ENCODE measurements around the gene MDFI. TPM values are rescaled to one million over a fixed set of nuclear protein-coding genes. Genes with fewer than 3 reads are reported as not detected.

Gene MDFI, protein sequence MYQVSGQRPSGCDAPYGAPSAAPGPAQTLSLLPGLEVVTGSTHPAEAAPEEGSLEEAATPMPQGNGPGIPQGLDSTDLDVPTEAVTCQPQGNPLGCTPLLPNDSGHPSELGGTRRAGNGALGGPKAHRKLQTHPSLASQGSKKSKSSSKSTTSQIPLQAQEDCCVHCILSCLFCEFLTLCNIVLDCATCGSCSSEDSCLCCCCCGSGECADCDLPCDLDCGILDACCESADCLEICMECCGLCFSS
- total RNA-seq (2014; rRNA removed; shearing (Covaris generic)) = 0.79 and 1.4 TPM in 2 replicates

DNA sequence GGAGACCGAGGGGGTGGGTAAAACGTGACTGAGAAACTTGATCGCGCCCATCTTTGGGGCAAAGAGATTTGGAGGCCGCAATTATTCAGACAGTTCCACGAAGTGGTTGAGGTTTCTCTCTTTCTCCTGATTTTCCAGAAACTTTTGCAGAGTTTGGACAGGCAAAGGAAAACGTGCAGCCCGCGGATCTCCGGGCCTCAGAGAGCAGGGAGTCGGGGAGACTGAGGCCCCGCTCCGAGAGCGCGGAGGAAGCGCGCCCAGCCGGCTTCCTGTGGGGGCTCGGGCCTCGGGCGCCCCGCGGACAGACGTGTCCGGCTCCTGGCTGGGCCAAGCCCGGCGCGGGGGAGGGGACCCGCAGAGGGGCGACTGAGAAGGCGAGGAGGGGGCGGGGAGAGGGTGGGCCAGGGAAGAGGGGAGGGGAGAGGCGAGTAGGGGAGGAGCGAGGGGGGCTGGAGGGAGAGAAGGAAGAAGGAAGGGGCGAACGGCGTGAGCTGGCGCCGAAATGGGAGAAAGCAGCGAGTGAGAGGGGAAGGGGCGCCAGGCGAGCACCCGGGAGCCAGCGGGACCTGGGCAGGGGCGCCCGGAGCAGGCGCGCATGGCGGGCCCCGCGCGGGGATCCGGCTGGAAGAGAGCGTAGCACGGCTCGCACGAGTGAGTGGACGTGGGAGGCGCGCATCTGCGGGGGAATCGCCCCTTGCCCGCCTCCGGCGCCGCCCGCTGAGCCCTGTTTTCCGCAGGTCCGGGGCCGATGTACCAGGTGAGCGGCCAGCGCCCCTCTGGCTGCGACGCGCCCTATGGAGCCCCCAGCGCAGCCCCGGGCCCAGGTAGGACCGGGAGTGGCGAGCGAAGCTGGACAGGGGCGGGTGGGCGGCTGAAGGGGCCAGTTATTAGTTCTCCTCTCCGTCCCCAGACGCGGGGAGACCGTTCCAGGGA is at the start of gene MDFI:
TSS of gene MDFI (plus strand) at position 467 of the 933 bp plus-strand sequence. CDS start at position 749, 282 bp downstream.
- DNase-seq (ENCODE audit: low read depth) = no peak

GRCh38 chr6:41589223-41589622 is 49.0 kb upstream of the MDFI start:
- no peak for DNase-seq (ENCODE audit: low read depth)

DNA sequence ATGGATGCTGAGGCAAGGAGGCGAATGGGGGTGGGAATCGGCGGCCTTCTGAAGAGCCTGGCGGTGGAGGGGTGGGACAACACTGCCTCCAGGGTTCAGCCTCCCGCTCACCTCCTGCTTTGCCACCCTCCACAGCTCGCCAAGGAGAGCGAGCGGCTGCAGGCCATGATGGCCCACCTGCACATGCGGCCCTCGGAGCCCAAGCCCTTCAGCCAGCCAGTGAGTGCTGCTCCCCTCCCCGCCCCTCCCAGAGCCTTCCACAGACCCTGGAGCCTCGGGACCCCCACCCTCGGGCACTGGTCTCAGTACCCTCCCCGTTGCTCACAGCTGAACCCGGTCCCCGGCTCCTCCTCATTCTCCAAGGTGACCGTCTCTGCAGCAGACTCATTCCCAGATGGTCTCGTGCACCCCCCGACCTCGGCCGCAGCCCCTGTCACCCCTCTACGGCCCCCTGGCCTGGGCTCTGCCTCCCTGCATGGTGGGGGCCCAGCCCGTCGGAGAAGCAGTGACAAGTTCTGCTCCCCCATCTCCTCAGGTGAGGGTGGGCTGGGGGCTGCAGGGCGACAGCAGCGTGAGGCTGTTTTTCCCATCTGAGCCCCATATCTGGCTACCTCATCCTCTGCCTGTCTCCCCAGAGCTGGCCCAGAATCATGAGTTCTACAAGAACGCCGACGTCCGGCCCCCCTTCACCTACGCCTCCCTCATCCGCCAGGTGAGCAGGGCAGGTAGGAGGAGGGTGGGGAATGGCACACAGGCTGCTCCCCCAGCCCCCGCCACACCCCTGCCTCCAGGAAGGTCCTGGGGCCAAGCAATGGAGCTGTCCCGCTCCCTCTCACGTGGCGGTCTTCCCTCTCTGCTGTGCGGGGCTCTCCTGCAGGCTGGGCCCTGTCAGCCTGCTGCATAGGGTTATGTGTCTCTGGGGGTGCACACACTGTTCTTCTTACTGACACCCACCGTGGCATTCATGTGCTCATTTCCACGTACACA is 48.3 kb upstream of the MDFI start:
- DNase-seq (ENCODE audit: low read depth) = no peak

GRCh38 chr6:41591122-41591521 is 47.1 kb upstream of the MDFI start:
- no peak for DNase-seq (ENCODE audit: low read depth)

DNA sequence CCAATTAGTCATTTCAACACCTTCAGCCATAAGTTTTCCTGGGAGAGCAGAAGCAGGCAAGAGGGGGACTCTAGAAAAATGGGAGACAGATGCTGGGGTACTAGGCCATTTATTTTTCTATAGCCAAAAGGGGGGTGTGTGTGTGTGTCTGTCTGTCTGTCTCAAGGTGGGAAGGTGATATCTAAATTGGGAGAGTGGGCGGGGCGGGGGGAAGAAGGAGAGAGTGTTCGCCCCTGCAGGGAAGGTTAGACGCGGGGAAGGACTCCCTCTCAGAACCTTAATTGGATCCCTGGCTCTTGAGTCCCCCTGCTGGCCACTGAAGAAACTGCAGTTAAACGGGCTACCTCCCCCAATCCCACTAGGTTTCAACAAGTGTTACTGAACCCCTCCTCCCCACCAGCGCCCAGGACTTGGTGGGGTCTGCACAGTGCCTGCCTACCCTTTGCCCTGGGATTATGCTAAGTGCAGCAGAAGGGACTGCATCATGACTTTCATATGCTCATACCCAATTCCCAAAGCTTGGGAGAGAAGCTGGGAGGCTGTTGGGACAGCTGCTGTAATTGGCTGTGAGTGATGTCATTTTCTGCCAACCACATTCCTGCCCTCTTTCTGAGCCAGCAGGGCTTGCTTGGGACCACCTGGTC is 46.3 kb upstream of the MDFI start:
- DNase-seq (ENCODE audit: low read depth) = peak; percentile 62

DNA sequence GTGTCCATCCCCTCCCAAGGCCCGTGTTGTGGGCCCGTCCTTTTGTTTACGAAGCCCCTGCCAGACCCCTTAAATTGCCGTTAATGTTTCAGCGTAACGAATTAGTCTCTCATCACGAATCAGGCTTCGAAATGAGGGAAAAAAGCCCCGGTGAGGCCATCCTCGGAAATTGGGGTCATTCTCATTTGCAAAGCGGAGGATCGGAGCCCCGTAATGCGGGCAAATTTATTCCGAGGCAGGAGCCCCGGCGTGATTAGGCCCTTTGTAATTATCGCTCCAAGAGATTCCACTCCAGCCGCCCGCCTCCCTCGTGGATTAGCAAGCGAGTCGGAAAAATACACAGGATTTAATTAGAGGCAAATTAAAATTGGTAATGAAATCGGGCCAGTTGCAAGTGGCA is 44.9 kb upstream of the MDFI start:
- DNase-seq (ENCODE audit: low read depth) = no peak

- no peak for DNase-seq (ENCODE audit: low read depth)
These were observed 44.4 kb upstream of the MDFI start for GRCh38 chr6:41593839-41594238.

- no peak for DNase-seq (ENCODE audit: low read depth)
These were observed 43.9 kb upstream of the MDFI start for GRCh38 chr6:41594326-41594725.

- DNase-seq (ENCODE audit: low read depth) = no peak
These were observed 43.5 kb upstream of the MDFI start for GRCh38 chr6:41594766-41595165.

GRCh38 chr6:41595166-41595565 is 43.1 kb upstream of the MDFI start:
- DNase-seq (ENCODE audit: low read depth) = no peak

GRCh38 chr6:41596096-41596685 is 42.1 kb upstream of the MDFI start:
- DNase-seq (ENCODE audit: low read depth) = no peak

DNA sequence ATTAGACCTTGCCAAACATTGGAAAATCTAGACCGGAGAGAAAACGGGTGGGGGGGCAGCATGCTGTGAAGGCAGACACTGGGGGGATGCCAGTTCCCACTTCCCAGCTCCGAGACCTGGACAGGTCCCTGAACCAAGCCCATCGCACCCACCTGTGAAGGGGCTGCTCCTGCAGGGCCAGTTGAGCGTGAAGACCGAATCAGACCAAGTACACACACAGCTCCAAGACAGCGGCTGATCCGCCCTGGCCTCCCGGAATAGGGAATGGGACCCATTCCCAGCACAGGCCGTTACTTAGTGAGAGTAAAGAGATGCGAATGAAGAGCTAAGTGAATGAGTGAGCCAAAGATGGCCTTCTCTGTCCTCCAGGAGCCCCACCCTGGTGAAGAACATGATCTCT is 41.5 kb upstream of the MDFI start:
- no peak for DNase-seq (ENCODE audit: low read depth)

GRCh38 chr6:41597246-41598000 is 40.8 kb upstream of the MDFI start:
- DNase-seq (ENCODE audit: low read depth) = no peak

- no peak for DNase-seq (ENCODE audit: low read depth)
These were observed 39.6 kb upstream of the MDFI start for GRCh38 chr6:41598670-41599014.

GRCh38 chr6:41599015-41599851 is 39.0 kb upstream of the MDFI start:
- DNase-seq (ENCODE audit: low read depth) = no peak

DNA sequence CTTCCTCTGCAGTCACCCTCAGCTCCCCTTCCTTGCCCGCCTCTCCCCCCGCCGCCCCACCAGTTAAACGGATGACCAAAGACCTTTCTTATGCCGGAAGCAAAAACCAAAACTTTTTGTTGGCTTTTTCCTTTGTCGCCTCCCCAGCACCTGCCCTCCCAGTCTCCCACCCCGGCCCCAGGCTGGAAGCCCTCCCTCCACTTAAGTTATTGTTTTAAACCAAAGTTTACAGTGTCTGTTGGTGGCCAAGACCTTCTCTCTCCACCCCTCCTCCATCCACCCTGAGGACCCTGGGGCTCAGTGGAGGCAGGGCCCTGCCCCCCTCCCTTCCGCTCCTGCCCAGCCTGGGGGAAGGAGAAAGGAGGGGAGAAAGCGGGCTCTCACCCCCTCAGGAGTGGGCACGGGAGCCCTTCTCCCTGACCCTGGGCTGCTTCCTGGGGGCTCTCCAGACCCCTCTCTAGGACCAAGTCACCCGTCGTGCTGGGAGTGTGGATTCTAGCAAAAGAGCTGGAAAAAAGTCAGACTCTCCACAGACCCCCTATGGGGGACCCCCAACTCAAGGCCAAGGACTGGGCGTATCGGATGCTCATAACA is 38.3 kb upstream of the MDFI start:
- DNase-seq (ENCODE audit: low read depth) = no peak

DNA sequence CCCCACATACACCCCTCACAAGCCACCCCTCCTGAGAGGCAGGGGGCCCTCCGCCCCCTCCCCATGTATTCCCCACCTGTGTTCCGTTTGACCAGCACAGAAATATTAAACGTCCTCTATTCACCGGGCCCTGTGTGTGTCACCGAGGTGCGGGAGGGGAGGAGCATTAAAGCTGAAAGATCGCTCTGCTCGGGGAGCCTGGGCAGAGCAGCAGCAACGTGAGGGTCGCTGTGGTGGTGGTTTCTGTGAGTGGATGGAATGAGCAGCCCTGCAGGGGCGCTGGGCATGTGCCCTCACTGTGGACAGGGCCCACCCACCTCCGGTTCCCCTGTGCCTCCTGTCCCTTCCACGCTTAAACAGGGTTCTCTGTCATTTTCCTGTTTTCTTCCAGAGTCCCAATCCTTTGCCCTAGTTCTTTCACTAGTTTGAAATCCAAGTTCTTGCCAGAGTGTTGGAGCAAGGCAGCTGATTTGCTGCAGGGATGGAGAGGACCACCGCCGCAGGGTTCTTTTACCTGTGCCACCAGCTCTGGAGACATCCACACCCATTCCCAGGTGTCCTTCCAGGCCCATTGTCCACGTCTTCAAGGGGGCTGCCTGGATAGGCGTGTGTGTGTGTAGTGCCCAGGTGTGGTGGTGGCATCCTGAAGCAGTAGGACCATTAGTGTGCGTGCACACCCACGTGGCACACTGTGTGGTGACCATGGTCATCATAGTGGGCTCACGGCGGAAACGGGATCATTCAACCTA is 37.6 kb upstream of the MDFI start:
- DNase-seq (ENCODE audit: low read depth) = no peak

- no peak for DNase-seq (ENCODE audit: low read depth)
These were observed 37.1 kb upstream of the MDFI start for GRCh38 chr6:41601248-41601549.

GRCh38 chr6:41602422-41602743 is 35.9 kb upstream of the MDFI start:
- no peak for DNase-seq (ENCODE audit: low read depth)
